GM19468 (cell line): ENCODE data around the gene C6orf58.
A peak's percentile ranks its signal among the peaks of the same experiment; 100 is the strongest.

Experiments used
- ATAC-seq: cut with Tn5 transposase; IDR thresholded peaks from one replicate; pipeline ENCODE4 v1.9.1; 2021; ENCODE audit warnings: mild to moderate bottlenecking, moderate library complexity, moderate number of reproducible peaks; ENCODE audit not compliant: unreplicated experiment; ENCODE audit errors: extremely low read depth

The C6orf58 gene

GRCh38 chr6:127576874-127577273 lies at the start of gene C6orf58:
C6orf58 (plus strand) TSS chr6:127577174; CDS start chr6:127577186, 12 bp downstream.
- ATAC-seq, result no peak

- no peak for ATAC-seq
Observed at GRCh38 chr6:127533011-127533410, 44.0 kb upstream of the C6orf58 start.

- no peak for ATAC-seq
Observed at GRCh38 chr6:127533736-127534135, 43.2 kb upstream of the C6orf58 start.

GRCh38 chr6:127538750-127539264 lies 38.2 kb upstream of the C6orf58 start:
- no peak for ATAC-seq

GRCh38 chr6:127539272-127539671 lies 37.7 kb upstream of the C6orf58 start:
- no peak for ATAC-seq

- no peak for ATAC-seq
Observed at GRCh38 chr6:127547215-127547614, 29.8 kb upstream of the C6orf58 start.

- ATAC-seq, result no peak
Observed at GRCh38 chr6:127547904-127548649, 28.9 kb upstream of the C6orf58 start.

- no peak for ATAC-seq
Observed at GRCh38 chr6:127550403-127550802, 26.6 kb upstream of the C6orf58 start.

- ATAC-seq, result peak; percentile 57
Observed at GRCh38 chr6:127554435-127555006, 22.5 kb upstream of the C6orf58 start.

- no peak for ATAC-seq
Observed at GRCh38 chr6:127561660-127562059, 15.3 kb upstream of the C6orf58 start.

GRCh38 chr6:127564761-127565160 lies 12.2 kb upstream of the C6orf58 start:
- ATAC-seq, result no peak

- no peak for ATAC-seq
Observed at GRCh38 chr6:127566119-127566518, 10.9 kb upstream of the C6orf58 start.

- no peak for ATAC-seq
Observed at GRCh38 chr6:127566651-127567050, 10.3 kb upstream of the C6orf58 start.

GRCh38 chr6:127567476-127567875 lies 9.5 kb upstream of the C6orf58 start:
- ATAC-seq, result no peak

- ATAC-seq, result peak; percentile 36
Observed at GRCh38 chr6:127570739-127571389, 6.1 kb upstream of the C6orf58 start.

GRCh38 chr6:127578900-127579299 lies 1.9 kb downstream of the C6orf58 start:
- no peak for ATAC-seq

GRCh38 chr6:127581576-127581975 lies 4.6 kb downstream of the C6orf58 start:
- ATAC-seq, result no peak

- no peak for ATAC-seq
Observed at GRCh38 chr6:127582777-127583462, 5.9 kb downstream of the C6orf58 start.

- ATAC-seq, result no peak
Observed at GRCh38 chr6:127585123-127585522, 8.1 kb downstream of the C6orf58 start.

- no peak for ATAC-seq
Observed at GRCh38 chr6:127586372-127586771, 9.4 kb downstream of the C6orf58 start.

GRCh38 chr6:127587875-127588274 lies 10.9 kb downstream of the C6orf58 start:
- no peak for ATAC-seq
